ENCODE measurements around the gene ERICH2.
"Not testable (repeated sequence)": the region's sequence is repeated elsewhere in the genome, so short reads cannot be mapped to it uniquely, and the experiment has no call there.

GRCh38 chr2:170734601-170735000, 35.6 kb upstream of the ERICH2 start:
- TF ChIP-seq CTCF (IDR thresholded peaks at IDR 0.05); POLR2AphosphoS5 (IDR thresholded peaks at IDR 0.05; ENCODE audit: insufficient read depth in 1 of 2, low read depth in 1 of 2): not testable (repeated sequence)
